WI38 (cell line): ENCODE measurements around the gene SETBP1.

Source experiments
- H3K4me3 ChIP-seq: 2 replicates; pipeline ENCODE4 v1.5.1; 2011; ENCODE audit warnings: low read depth, mild to moderate bottlenecking, control low read depth, low read length
- TF ChIP-seq, protein P1 (sequence below): IDR thresholded peaks from 2 replicates; pipeline ENCODE4 v1.5.1; 2012; ENCODE audit warnings: low read depth, mild to moderate bottlenecking, control low read depth, low read length

The SETBP1 gene

DNA sequence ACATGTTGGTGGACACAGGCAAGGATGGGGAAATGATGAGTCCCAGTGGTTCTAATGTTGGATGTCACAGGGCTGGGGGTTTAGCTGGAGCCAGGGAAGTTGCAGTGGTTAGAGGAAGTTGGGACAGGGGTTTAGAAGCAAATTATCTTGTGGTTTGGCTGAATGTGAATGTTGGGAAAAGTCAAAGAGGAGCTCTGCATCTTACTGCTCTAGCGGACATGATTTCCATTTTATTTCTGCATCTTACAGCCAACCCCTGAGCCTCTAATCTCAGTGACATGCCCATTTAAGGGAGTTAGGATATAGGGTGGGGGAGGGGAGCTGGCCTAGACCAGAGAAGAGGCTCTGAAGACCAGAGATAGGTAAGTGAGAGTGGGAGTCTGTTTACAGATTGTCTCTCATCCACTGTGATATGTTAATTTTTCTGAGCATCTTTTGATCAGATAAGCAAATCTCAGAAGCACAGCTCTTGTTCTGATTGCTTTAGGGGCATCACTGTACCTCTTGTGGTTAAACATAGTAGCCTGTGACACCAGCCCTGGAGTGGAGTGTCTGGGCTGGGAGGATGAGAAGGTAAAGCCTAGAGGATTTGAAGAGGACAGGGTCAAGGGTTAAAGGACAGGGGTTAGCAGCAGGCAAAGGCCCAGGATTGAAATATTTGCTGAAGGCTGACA is 43.6 kb downstream of the SETBP1 start:
- TF ChIP-seq, protein P1, sequence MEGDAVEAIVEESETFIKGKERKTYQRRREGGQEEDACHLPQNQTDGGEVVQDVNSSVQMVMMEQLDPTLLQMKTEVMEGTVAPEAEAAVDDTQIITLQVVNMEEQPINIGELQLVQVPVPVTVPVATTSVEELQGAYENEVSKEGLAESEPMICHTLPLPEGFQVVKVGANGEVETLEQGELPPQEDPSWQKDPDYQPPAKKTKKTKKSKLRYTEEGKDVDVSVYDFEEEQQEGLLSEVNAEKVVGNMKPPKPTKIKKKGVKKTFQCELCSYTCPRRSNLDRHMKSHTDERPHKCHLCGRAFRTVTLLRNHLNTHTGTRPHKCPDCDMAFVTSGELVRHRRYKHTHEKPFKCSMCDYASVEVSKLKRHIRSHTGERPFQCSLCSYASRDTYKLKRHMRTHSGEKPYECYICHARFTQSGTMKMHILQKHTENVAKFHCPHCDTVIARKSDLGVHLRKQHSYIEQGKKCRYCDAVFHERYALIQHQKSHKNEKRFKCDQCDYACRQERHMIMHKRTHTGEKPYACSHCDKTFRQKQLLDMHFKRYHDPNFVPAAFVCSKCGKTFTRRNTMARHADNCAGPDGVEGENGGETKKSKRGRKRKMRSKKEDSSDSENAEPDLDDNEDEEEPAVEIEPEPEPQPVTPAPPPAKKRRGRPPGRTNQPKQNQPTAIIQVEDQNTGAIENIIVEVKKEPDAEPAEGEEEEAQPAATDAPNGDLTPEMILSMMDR = no peak
- H3K4me3 ChIP-seq = no peak overlapping the region

DNA sequence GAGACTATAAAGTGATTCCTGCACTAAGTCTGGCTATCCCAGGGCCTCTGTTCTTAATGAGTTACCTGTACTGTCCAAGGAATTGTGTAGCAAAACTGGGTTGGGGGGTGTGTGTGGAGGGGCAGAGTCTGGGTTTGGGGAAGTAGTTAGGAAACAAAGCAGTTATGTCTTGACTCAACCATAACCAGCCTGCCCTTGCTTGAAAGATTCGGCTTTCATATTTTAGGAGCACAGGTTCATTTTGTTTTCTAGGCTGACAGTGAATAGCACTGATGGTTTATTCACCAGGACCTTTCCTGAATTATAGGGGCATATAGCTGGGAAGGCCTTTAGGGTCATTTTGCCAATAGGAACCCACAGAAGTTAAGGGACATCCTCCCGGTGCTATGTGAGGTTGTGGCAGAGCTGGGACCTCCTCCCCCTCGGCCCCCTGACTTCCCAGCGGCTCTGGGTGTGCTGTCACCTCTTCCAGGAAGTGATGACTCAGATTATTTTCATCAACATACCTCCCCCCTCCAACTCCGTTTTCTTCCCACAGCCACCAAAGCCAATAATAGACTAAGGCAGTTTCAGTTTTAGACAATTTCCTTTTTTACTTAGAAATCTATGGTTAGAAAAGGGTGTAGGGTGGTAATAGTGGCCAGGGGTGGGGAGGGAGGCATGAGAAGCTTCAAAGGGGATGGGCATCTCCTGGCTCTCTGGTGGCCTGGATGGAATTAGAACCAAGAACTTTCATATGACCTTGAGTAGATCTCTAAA is 44.8 kb downstream of the SETBP1 start:
- TF ChIP-seq, protein P1 = no peak
- no peak overlapping the region for H3K4me3 ChIP-seq

DNA sequence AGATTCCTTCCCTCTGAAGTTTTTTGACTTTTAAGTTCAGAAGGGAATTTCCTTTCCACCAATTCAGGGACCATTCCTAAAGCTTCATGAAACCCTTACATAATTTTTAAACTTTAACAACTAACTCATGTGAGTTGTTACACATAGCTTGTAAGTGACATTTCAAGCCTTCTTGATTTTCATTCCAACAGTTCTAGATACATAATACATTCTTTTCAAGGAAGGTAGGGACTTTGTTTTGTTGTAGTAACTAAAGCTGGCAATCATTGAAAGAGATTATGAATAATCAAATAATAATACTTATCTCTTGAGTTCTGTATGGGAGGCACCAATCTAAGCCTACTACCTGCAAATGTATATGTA is 45.4 kb downstream of the SETBP1 start:
- no peak overlapping the region for H3K4me3 ChIP-seq
- TF ChIP-seq, protein P1 = no peak

DNA sequence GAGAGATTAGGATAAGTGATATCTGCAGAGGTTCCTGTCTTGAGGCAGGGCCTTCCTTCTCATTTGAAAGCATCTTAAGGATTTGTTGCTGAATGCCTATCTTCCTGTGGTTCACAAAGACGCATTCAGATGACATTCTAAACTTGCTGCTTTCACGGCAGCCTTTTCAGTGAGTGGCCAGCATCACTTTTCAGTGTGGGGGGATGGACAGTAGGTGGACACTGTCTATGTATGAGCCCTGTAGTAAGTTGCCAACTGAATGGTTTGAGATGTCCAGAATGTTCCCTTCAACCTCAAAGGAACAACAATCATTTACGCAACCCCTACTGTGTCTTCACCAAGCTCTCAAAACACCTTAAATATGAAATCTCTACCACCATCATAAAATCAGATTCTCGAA is 46.6 kb downstream of the SETBP1 start:
- TF ChIP-seq, protein P1 = no peak

DNA sequence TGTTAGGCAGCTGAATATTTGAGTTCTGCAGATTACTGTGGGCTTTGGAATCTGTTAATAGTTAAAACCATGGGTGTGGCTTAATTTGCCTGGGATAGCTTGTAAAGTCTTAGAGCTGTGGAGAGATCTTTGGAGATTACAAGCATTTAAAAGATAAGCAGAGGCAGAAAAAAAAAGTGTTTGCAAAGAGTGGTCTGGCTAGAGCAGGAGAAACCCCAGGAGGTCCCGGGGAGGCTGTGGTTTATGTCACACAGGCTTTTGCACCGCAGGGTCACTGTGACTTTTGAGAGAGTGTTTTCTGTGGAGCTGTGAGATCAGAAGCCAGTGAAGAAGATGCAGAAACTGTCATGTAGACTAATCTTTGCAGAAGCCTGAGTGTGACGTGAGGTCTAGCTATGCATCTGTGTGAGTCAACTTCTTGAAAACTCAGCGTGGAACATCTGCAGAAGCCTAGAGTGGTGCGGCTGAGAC is 49.0 kb downstream of the SETBP1 start:
- TF ChIP-seq, protein P1 = no peak
- no peak overlapping the region for H3K4me3 ChIP-seq

More for the DNA sequence above, 46.6 kb downstream of the SETBP1 start:
- H3K4me3 ChIP-seq = no peak overlapping the region

DNA sequence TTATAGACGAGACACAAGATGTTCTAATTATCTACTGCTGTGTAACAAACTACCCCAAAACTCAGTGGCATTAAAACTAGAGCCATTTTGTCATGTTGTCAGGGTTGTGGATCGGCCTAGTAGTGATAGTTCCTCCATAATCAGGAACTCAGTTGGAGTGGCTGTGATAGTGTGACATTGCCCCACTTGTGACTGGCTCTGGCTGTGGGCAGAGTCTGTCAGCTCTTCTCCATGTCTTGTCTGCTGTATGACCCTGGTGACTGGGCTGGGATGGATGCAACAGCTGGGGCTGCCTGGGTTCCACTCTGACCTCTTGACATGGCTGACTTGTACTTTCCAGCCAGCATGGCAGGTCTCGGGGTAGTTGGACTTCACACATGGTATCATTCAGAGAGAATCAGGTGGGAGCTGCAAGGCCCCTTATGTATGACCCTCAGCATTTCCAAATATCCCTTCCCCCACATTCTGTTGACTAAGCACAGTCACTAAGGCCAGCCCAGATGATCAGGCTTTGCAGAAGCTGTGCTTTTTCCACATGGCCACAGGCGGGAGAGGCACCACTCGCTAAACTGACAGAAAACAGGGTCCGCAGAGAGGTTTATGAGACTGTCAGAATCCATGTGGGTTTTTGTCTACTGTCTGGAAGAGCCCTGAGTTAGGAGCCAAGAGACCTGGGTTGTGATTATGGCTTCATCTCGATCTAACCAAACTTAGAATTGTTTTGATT is 50.3 kb downstream of the SETBP1 start:
- no peak overlapping the region for H3K4me3 ChIP-seq

More for the DNA sequence above, 50.3 kb downstream of the SETBP1 start:
- TF ChIP-seq, protein P1 = no peak
